Left kidney (tissue), 2 donors: ENCODE measurements around the gene HAAO. TPM values are rescaled to one million over a fixed set of nuclear protein-coding genes. Genes with fewer than 3 reads are reported as not detected.

ENCODE experiments used
- DNase-seq: peaks from one replicate; pipeline ENCODE4 v3.0.0-alpha.2; 2013
- polyA plus RNA-seq: library from polyadenylated mRNA; unstranded; fragments of 120-200 nt; gene quantifications from one replicate; pipeline ENCODE4 v1.2.1, GENCODE V29; 2013; ENCODE audit not compliant: insufficient read length

The HAAO gene
- polyA plus RNA-seq, 1 donor = 38.9 TPM

DNA sequence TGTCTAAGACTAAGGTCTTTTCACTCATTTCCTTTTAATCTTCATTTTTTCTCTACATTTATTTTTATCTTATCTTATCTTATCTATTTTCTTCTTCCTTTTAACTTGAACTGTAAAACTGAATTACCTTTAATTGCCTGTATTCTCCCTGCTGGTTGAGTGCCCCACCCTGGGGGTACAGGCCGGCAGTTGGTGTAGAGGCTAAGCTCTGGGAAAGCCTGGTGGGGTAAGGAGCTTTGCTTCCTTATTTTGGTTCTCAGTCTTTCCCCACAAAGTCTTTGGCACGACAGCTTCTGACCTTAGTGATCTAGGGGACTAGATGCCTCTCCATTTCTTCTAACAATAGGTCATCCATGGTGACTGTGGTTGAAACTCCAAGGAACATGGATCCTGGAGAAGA, 26.8 kb upstream of the HAAO start:
- DNase-seq = no peak

DNA sequence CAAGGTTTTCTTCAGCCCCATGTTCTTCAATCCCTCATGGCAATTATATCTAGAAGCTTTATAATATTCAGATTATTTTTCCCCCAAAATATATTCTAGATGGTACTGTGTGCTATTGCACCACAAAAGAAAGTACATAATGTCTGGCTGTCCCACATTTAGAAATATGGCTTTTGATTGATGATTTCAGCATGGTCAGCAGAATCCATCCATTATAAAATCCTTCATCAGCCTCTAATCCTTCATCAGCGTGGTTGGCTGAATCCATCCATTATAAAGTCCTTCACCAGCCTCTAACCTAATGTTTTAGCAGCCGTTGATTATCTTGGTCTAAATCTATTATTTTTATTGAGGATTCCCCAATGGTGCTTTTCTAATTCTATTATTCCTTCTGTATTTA, 23.3 kb upstream of the HAAO start:
- no peak for DNase-seq

DNA sequence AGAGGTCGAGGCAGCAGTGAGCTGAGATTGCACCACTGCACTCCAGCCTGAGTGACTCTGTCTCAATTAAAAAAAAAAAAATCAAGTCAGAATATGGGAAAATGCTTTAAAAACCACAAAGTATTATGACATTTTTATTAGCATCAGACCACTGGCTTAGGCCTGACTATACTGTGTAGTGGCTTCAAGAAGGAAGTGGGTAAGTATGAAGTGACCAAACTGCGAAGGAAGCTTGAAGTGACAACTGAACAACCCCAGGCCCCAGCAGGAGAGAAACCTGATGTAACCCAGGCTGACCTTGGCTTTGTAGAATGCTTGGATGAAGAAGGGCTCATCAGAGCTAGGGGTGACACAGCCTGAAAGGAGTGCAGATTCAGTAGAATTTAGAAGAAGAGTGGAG, 21.4 kb upstream of the HAAO start:
- DNase-seq = no peak

DNA sequence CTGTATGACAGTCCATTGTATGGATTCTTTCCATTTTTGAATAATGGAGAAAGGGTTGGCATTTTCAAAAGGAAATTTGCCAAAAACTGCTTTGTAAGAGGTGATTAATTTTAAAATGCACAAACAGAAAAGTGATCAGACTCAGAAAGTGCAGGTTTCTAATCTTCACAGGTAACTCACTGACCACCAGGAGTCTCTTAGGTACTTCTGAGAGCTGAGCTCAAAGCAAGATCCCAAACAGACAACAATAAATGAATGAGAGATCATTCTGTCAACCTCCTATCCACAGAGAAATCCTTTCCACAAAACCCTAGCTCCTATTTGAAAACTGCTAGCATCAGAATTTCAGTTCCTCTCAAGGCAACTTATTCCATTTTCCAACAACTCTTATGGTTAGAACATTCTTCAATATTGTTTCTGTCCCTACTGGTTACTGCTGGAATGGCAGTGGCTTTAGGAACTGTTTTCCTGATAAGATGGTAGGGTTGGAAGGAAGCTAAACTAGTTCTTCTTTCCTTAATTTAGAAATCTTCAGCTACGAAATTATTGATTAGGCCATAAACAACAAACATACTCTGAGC, 20.6 kb upstream of the HAAO start:
- no peak for DNase-seq

DNA sequence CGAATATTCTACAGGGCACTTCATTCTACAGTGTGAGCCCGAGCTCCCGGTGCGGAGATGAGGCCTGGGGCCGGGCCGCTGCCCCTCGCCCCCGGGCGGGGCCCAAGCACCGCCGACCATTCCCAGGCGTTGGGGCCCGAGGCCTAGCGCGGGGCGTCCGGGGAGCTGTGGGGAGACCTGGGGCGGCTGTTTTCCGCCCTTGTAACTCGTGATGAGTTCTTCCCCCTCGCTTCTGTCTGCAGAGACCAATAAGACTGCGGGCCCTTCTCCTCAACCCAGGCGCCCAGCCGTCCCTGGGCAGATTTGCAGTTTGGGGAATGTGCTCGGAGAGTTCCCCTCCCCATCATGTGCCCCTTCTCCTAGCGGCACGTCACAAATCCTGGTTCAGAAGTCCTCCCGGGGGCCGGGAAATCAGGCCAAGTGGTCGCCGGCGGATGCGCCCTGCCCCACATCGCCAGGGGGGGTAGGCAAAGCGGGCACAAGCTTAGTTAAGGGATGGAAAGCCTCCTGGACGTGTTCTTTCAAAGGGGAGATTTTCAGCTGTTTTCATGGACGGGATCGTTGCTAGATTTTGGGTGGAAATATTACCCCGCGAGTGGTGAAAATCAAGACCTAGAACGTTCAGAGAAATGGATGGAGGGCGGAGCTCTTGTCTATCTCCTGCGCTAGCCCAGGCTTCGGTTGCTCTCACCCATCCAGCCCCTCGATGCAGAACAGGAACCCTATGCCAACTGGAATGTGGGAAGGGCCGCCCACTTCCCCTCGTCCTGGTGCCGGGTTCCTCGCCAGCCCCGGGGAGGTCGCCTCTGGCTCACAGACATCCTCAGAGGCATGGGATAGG, 18.8 kb upstream of the HAAO start:
- DNase-seq = peak; percentile 69

DNA sequence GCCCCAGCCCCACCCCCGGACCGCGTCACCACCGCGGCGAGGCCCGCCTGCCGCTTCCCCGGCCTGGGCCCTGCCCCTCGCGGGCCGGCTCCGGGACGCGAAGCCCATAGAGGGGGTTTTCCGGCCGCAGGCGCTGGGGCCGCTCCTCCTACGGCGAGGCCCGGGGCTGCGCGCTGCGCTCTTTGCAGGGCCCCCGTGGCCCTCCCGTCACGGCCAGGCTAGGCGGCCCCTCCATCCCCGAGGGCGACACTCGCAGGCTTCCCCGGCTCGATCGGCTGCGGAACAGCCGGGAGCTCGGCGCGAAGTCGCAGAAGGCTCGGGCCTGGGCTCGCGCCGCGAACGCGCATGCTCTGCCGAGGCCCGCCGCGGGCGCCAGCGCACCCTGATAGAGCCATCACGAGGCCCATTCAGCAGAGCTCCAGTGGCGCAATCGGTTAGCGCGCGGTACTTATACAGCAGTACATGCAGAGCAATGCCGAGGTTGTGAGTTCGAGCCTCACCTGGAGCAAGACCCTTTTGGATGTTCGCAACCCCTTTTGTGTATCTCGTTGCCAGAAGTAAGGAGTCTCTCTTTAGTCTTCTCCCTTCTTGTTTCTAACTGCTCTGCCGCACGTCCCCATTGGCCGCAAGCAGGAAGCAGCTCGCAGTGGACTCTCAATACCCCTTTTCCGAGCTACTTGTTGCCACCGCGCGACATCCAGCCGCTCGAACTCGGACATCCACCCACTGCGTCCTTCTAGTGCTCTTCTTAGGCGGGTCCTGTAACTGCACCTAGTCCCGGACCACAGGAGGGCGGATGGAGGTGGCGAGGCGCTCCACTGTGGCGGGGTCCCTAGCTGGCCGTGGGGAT, 18.0 kb upstream of the HAAO start:
- DNase-seq = peak; percentile 92

DNA sequence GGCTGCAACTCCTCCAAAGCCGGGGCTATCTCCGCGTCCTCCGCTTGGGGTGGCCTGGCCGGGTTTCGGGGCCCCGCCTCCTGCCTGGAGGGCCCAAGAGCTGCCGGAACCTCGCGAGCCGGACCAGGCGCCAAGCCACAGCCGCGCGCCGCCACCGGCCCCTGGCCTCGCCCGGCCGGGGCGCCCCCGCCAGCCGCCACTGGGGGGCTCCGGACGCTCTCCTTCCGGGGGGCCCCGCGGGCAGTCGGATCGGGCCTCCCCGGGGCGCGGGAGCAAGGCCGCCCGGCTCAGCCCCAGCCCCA, 17.4 kb upstream of the HAAO start:
- DNase-seq = peak; percentile 71

DNA sequence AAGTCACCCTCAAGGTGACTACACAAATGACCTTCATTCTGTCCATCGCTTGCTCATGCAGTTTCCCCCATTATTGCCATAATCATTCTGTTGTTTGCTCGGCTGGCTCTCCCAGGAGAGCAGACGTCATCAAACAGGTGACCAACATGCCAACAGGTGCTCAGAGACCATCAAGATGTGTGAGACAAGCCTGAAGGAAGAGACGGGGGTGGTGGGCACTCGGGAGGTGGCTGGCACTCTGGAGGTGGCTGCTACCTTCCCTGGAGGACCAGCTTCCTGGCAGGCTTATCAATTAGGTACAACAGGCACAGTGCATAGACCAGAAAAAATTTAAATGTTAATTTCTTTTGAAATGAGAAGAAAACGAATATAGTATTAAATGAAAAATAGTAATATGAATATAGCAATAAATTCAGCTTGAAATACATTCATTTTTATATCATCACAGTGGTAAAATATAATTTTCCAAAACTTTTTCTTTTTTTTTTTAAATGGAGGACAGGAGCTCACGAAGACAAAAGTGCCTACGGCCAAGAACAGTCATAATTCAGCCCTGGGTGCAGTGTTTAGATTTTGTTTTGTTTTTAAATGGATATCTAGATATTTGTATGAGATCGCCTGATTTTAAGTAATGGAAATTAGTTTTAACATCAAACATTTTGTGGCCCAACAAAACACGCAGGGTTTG, 16.9 kb upstream of the HAAO start:
- DNase-seq = no peak

DNA sequence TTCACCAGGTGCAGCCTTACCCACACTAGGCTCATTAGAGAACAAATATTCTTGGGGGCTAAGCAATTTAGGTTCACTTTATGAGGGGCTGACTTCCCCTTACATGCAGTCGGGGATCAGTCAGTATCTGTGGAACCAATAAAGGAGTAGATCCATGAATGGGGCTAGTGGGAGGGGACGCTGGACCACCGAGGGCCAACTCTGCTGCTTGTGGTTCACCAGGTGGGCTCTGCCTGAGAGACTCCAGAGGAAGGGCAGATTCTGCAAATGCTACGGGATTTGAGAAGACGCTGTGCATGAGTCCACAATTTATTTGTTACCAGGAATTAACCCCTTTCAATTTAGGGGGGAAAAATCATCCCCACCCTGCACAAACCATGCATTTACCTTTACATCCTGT, 15.9 kb upstream of the HAAO start:
- DNase-seq = no peak

DNA sequence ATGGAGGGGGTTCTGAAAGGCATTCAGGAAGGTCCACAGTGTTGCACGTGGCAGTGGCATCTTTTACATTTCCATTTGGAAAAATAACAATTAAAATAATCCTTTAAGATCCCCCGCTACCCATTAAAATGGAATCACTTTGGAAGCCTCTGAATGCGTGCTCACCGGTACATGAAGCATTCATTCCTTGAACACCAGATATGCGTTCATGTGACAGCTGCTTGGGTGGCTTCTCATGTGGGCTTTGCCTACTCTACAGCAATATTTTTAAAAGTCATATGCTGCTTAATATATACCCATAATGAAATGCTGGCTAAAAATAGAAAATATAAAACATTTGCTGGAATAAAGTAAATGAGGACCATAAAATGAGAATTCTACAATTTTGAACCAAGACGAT, 14.4 kb upstream of the HAAO start:
- no peak for DNase-seq

DNA sequence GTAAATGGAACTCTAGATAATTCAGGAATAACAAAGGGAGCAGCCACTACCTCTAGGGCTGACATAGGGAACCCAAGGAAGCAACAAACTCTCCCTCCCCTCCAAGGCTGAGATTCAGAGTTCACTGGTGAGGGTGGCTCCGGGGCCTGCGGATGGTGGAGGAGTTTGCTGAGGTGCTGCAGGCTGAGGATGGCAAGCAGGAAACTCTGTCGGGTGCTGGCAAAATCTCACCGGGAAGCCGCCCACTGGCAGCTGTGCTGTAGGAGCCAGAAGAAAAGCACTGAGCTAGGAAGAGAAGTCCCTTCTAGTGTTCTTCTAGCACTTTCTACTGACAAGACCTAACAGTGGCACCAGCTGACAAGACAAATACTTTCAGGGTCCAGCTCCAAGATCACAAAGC, 12.5 kb upstream of the HAAO start:
- no peak for DNase-seq

DNA sequence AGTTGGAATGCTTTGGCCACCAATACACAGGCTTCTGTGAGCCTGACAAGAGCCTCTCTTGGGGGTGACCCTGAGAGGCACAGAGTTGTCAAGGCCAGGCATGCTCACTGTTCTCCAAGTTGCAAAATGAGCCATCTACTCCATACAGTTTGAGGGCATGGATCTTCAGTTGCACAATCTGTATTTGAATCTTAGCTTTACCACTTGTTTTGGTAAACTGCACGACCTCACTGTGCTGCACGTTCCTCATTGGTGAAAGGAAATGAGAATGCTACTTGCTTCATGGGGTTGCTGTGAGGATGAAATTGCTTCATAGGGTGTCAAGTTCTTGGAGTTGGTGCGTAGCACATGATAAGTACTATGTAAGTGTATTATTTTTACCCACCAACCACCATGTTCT, 12.0 kb upstream of the HAAO start:
- no peak for DNase-seq

DNA sequence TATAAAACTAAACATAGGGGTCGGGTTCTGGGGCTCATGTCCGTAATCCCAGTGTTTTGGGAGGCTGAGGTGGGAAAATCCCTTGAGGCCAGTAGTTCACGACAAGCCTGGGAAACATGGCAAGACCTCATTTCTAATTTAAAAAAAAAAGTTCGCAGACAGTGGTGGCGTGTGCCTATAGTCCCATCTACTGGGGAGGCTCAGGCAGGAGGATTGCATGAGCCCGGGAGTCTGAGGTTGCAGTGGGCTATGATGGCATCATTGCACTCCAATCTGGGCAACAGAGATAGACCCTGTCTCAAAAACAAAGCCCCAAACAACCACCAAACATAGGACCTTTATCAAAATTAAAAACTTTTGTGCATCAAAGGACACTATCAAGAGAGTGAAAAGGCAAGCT, 9.8 kb upstream of the HAAO start:
- DNase-seq = no peak

DNA sequence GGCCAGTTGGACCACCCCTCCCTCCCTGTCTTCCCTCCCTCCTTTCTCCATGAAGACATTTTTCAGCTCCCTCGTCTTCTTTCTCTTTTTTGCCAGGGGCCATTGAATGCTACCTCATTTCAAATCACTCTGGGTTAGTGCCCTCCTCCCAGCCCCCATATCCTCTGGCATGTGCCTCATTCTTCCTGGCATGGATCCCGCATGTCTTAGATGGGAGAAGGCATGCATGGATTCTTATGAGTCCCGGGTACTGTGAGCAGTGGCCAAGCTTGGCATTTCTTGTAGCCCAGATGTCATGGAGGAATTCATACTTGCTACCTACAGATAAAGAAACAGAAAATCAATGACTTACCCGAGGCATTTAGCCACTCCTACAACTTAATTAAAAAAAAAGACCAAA, 9.0 kb upstream of the HAAO start:
- no peak for DNase-seq

DNA sequence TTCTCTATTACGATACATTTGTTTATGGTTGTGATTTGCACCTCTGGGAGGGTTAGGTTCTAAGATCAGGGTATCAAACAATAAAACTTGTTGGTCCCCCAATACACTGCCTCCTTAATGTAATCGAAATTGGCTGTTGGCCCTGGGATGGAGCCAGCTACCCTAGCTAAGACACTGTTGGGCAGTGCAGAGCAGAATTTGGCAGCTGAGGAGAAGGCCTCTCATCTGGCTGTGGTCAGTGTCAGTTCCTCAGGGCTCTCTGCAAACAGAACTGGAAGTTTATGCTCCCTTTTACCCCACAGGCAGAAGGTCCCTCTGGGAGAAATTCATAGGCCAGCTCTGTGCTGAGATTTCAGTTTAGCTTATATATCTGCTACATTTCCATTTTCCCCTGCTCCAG, 8.6 kb upstream of the HAAO start:
- DNase-seq = no peak

DNA sequence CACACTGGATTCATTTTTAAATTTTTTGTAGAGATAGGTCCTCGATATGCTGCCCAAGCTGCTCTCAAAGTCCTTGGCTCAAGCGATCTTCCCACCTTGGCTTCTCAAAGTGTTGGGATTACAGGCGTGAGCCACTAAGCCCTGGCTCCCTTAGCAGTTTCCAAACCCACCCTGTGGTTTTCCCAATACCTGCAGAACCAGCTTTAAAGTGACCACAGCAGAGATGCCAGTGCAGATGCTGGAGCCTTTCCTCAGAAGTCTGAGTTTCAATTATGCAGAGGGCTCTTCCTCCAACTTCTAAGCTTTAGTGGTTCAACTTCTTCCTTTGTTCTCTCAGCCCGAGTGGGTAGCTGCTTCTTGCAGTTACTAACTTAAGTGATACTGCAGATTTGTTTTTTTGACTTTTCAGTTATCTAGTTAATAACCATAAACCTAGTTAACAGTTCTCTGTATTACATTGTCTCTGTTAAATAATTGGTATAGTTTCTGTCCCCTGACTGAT, 8.1 kb upstream of the HAAO start:
- no peak for DNase-seq

DNA sequence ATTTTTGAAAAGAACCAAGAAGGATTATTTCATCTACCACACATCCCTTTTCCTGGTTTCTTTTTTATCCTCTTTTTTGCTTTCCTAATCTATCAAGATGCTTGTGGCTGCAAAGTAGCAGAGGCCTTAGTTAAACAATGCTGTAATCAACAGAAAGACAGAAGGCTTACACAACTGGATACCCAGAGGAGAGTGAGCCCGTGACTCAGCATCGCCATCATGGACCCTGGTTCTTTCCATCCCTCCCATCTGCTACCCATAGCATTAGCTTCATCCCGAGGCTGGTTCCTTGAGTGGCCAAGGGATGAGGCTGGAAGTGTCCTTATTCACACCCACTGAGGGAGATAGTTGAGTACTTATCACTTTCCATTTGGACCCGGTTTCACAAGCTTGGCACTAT, 7.5 kb upstream of the HAAO start:
- no peak for DNase-seq

DNA sequence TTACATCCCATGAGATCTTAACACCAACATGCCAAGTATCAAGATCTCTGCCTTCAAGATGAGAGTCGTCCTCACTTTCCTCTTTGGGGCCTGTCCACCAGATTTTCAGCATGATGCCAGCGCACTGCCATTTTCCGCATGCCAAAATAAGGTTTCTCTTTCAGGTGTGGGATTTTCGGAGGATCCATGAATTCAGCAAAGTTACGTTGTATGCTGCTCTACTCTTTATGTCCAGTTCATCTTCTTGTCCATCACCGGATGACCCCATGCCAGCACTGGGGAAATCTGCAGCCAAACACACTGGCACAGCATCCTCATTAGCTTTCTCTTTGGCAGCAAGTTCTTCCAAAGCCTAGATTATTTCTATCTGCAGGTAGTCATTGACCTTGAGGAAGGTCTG, 4.9 kb upstream of the HAAO start:
- no peak for DNase-seq

DNA sequence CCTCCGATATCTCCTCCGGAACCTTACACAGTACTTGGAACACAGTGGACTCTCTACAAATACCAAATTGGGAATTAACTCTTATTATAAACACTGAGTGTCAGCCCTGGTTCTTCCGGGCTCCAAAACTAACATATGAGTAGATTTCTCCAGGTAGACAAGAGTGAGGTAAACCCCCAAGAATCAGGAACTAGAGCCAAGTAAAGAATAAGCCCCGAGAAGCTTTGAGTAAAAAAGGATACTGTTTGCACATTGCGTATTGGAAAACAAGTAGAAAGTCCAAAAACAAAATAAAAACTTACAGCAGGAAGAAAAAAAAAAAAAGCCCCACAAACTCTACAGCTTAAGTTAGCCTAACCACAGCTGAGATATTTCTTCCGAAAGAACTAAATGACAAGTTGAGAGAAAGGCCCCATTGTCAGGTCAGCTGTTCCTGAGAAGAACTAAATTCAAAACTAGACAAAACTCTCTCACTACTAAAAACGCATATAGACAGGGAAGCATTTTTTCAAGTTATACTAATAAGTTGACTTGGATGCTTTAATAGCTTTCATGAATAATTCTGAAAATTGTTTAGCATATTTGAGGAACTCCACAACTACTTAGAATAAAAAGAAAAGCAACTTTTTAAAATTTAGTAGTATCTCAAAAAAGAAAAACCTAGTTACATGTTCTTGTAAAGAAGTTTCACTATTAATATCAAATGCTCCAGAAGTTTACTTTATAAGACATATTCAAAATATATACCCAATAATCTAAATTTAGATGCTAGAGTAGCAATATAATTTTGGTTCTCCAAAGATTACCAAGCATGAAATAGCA, 4.3 kb upstream of the HAAO start:
- no peak for DNase-seq

DNA sequence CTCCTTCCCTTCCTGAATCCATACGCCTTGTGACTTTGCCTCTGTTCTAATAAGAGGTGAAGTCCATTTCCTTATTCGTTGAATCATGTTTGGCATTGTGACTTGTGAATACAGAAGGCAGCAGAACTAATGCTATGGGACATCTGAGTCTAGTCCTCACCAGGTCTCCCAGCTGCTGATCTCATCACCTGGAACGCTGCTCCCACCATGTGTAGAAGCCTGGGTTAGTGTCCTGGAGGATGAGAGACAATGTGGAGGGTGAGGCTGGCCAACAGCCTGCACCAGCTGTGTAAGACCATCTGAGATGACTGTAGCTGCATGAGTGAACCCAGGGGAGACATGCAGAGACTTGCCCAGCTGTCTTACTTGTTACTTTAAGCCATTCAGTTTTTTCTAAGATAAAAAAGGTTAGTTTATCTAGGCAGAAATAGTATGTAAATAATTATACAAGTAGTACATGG, 3.5 kb upstream of the HAAO start:
- no peak for DNase-seq

DNA sequence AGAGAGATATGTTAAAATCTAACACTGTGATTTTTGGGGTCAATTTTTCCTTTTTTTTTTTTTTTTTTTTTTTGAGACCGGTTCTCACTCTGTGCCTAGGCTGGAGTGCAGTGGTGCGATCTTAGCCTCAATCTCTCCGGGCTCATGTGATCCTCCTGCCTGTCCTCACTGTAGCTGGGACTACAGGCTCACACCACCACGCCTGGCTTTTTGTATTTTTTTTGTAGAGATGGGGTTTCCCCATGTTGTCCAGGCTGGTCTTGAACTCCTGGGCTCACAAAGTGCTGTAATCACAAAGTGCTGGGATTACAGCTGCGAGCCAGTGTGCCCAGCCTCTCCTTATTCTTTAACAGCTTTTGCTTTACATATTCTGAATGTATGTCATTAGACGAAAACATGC, 2.9 kb upstream of the HAAO start:
- DNase-seq = no peak
